Cardiac fibroblast (primary cell): ENCODE measurements around the gene LYRM4.

Experiments
- DNase-seq, 2 donors: peaks; one replicate each; pipeline versions ENCODE4 v3.0.0 to v3.0.0-alpha.2; 2010; ENCODE audit warnings: low read depth in 2 of 2
- H3K4me3 ChIP-seq, 2 donors: replicated peaks in 1 of 2; 1 replicate in 1 of 2; 2 replicates in 1 of 2; pipeline ENCODE4 v1.5.1; 2011; ENCODE audit warnings: low read depth in 2 of 2, low read length in 2 of 2, mild to moderate bottlenecking in 2 of 2, moderate library complexity in 1 of 2
- CTCF ChIP-seq: IDR thresholded peaks from one replicate; pipeline ENCODE4 v1.5.1; 2011; ENCODE audit warnings: low read depth, mild to moderate bottlenecking, low read length, inconsistent platforms

LYRM4 gene

GRCh38 chr6:5079692-5080091, 181.1 kb downstream of the LYRM4 start:
- no peak for DNase-seq

GRCh38 chr6:5078121-5078669, 182.6 kb downstream of the LYRM4 start:
- no peak overlapping the region for H3K4me3 ChIP-seq
- peak; percentile 10 to 34 for DNase-seq
- TF ChIP-seq CTCF, result peak; percentile 4

More at GRCh38 chr6:5079692-5080091, 181.1 kb downstream of the LYRM4 start:
- no peak for TF ChIP-seq CTCF
- no peak overlapping the region for H3K4me3 ChIP-seq

GRCh38 chr6:5076931-5077330, 183.8 kb downstream of the LYRM4 start:
- no peak overlapping the region for H3K4me3 ChIP-seq
- no peak for DNase-seq
- TF ChIP-seq CTCF, result no peak

GRCh38 chr6:5073992-5074391, 186.8 kb downstream of the LYRM4 start:
- H3K4me3 ChIP-seq, result no peak overlapping the region
- TF ChIP-seq CTCF, result no peak
- DNase-seq, result no peak

GRCh38 chr6:5072440-5072839, 188.3 kb downstream of the LYRM4 start:
- no peak for DNase-seq
- no peak overlapping the region for H3K4me3 ChIP-seq
- TF ChIP-seq CTCF, result no peak

- H3K4me3 ChIP-seq, result no peak overlapping the region
- DNase-seq, result no peak
- TF ChIP-seq CTCF, result no peak
Measured at GRCh38 chr6:5071216-5071615, 189.5 kb downstream of the LYRM4 start.

GRCh38 chr6:5068153-5068751, 192.5 kb downstream of the LYRM4 start:
- TF ChIP-seq CTCF, result no peak
- no peak overlapping the region for H3K4me3 ChIP-seq
- no peak for DNase-seq
